Left renal pelvis (tissue), 4 donors: ENCODE measurements around the gene ENTPD2. TPM values are rescaled to one million over a fixed set of nuclear protein-coding genes. Genes with fewer than 3 reads are reported as not detected.
"Not testable (repeated sequence)": the region's sequence is repeated elsewhere in the genome, so short reads cannot be mapped to it uniquely, and the experiment has no call there.

Experiments used
- DNase-seq, 4 donors: peaks; one replicate each; pipeline ENCODE4 v3.0.0-alpha.2; 2013; ENCODE audit warnings: low read depth in 4 of 4, low spot score in 3 of 4
- polyA plus RNA-seq, 4 donors: library from polyadenylated mRNA; unstranded; fragments of 120-200 nt; gene quantifications; one replicate each; pipeline ENCODE4 v1.2.1, GENCODE V29; 2013; ENCODE audit not compliant: insufficient read length in 4 of 4

ENTPD2 gene
- polyA plus RNA-seq, 4 donors: 3.2 to 7.5 (median 5.8) TPM

GRCh38 chr9:137007108-137007815, 46.6 kb downstream of the ENTPD2 start:
- DNase-seq: no peak

- DNase-seq: no peak
Observed at GRCh38 chr9:137006116-137007003, 47.5 kb downstream of the ENTPD2 start.

DNA sequence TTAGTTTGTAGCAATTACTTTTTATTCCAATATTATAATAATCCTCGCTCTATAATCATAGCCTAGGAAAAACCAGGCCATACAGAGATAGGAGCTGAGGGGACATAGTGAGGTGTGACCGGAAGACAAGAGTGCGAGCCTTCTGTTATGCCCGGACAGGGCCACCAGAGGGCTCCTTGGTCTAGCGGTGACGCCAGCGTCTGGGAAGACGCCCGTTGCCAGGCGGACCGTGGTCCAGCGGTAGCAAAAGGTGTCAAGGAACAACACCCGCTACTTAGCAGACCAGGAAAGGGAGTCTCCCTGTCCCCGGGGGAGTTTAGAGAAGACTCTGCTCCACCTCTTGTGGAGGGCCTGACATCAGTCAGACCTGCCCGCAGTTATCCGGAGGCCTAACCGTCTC, 49.6 kb downstream of the ENTPD2 start:
- DNase-seq: not testable (repeated sequence)

GRCh38 chr9:137002646-137003041, 51.2 kb downstream of the ENTPD2 start:
- no peak for DNase-seq

GRCh38 chr9:137001857-137002645, 51.8 kb downstream of the ENTPD2 start:
- DNase-seq: no peak

DNA sequence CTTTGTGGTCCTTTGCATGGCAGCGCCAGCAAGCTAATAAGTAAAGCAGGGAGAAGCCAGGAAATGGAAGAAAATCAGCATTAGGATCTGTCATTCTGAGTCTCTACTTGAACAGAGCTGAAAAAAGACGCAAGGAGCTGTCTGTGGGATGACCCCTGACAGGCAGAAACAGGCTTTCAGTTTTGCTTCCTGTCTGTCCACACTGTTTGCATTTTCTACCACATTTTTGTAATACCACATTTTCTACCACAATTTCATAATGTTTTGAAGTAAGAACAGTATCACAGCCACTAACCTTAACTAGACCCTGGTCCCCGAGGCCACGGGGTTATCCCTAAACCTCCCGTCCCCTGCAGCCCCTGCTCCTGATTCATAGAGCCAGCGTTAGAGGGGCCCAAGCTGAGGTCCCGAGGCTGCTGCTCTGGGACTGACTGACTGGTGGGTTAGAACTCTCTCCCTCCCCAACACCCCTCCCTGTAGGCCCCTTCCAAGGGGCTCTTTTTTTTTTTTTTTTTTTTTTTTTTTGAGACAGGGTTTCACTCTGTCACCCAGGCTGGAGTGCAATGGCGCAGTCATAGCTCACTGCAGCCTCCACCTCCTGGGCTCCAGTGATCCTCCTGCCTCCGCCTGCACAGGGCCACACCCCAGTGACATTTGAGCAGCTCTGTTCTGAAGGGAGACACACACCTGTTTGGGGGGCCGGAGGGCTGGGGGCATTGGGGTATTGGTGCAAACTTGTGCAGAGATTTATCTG, 53.5 kb downstream of the ENTPD2 start:
- no peak for DNase-seq

Other genes with a start within 250 kb of the ENTPD2 start
- gene RABL6, start 246.1 kb downstream of the ENTPD2 start, polyA plus RNA-seq: 10 to 100 TPM; 39.9 to 78.9 (median 60.1) TPM
- gene AJM1, start 211.6 kb downstream of the ENTPD2 start, polyA plus RNA-seq: 1 to 10 TPM in 2 of 4 donors, under 1 TPM in 2; 0.46 to 1.7 (median 0.97) TPM
- 100 to 1,000 TPM in 1 of 4 donors, 10 to 100 TPM in 3; 71.8 to 120 (median 83.5) TPM for gene PHPT1, start 204.7 kb downstream of the ENTPD2 start, polyA plus RNA-seq
- gene MAMDC4, start 201.7 kb downstream of the ENTPD2 start, polyA plus RNA-seq: 10 to 100 TPM in 1 of 4 donors, 1 to 10 TPM in 3; 4.7 to 11.6 (median 6.3) TPM
- gene EDF1, start 187.8 kb downstream of the ENTPD2 start, polyA plus RNA-seq: 100 to 1,000 TPM; 266 to 396 (median 335) TPM
- 10 to 100 TPM in 3 of 4 donors, 1 to 10 TPM in 1; 6.4 to 16.3 (median 13.3) TPM for gene TRAF2, start 167.5 kb downstream of the ENTPD2 start, polyA plus RNA-seq
- gene FBXW5, start 109.3 kb downstream of the ENTPD2 start, polyA plus RNA-seq: 10 to 100 TPM; 34.7 to 67.2 (median 37.2) TPM
- gene C8G, start 108.8 kb downstream of the ENTPD2 start, polyA plus RNA-seq: 1 to 10 TPM in 1 of 4 donors, under 1 TPM in 3; 0.26 to 1.1 (median 0.52) TPM
- gene LCN12, start 101.8 kb downstream of the ENTPD2 start, polyA plus RNA-seq: 10 to 100 TPM in 3 of 4 donors, 1 to 10 TPM in 1; 1.4 to 54.6 (median 23.8) TPM
- 10 to 100 TPM in 3 of 4 donors, 1 to 10 TPM in 1; 3.8 to 66.7 (median 27.7) TPM for gene PTGDS, start 76.6 kb downstream of the ENTPD2 start, polyA plus RNA-seq
- under 1 TPM in 3 of 4 donors, not detected in 1; 0.11 to 0.45 (median 0.13) TPM for gene LCNL1, start 71.1 kb downstream of the ENTPD2 start, polyA plus RNA-seq
- gene PAXX, start 61.6 kb downstream of the ENTPD2 start, polyA plus RNA-seq: 10 to 100 TPM; 22.4 to 46.5 (median 28.3) TPM
- gene CLIC3, start 57.5 kb downstream of the ENTPD2 start, polyA plus RNA-seq: 1 to 10 TPM in 1 of 4 donors, under 1 TPM in 3; 0.34 to 1.4 (median 0.57) TPM
- gene ABCA2, start 25.8 kb downstream of the ENTPD2 start, polyA plus RNA-seq: 10 to 100 TPM; 18.7 to 52.8 (median 39.7) TPM
- not detected for gene FUT7, start 22.0 kb downstream of the ENTPD2 start, polyA plus RNA-seq
- gene NPDC1, start 7.9 kb downstream of the ENTPD2 start, polyA plus RNA-seq: 10 to 100 TPM; 20.4 to 48.7 (median 36.8) TPM
- 1 to 10 TPM; 4.5 to 8.3 (median 5.7) TPM for gene SAPCD2, start 16.5 kb upstream of the ENTPD2 start, polyA plus RNA-seq
- 1 to 10 TPM; 1.6 to 6.6 (median 4.9) TPM for gene UAP1L1, start 23.5 kb upstream of the ENTPD2 start, polyA plus RNA-seq
- gene MAN1B1, start 32.9 kb upstream of the ENTPD2 start, polyA plus RNA-seq: 10 to 100 TPM; 48.7 to 73.8 (median 52.6) TPM
- 10 to 100 TPM; 11.1 to 34.8 (median 17.9) TPM for gene DPP7, start 60.7 kb upstream of the ENTPD2 start, polyA plus RNA-seq
- under 1 TPM in 1 of 4 donors, not detected in 3; 0.20 TPM for gene GRIN1, start 85.1 kb upstream of the ENTPD2 start, polyA plus RNA-seq
- not detected for gene LRRC26, start 116.0 kb upstream of the ENTPD2 start, polyA plus RNA-seq
- gene TMEM210, start 118.0 kb upstream of the ENTPD2 start, polyA plus RNA-seq: not detected
- 10 to 100 TPM; 32.7 to 54.9 (median 41.4) TPM for gene ANAPC2, start 134.5 kb upstream of the ENTPD2 start, polyA plus RNA-seq
- 10 to 100 TPM; 35.6 to 63.6 (median 43.0) TPM for gene SSNA1, start 134.6 kb upstream of the ENTPD2 start, polyA plus RNA-seq
- 10 to 100 TPM in 3 of 4 donors, 1 to 10 TPM in 1; 8.3 to 19.6 (median 11.5) TPM for gene TPRN, start 146.7 kb upstream of the ENTPD2 start, polyA plus RNA-seq
- 10 to 100 TPM; 39.3 to 46.6 (median 44.9) TPM for gene TMEM203, start 151.6 kb upstream of the ENTPD2 start, polyA plus RNA-seq
- gene NDOR1, start 151.6 kb upstream of the ENTPD2 start, polyA plus RNA-seq: 10 to 100 TPM in 2 of 4 donors, 1 to 10 TPM in 2; 8.8 to 18.8 (median 9.6) TPM
- gene RNF208, start 168.2 kb upstream of the ENTPD2 start, polyA plus RNA-seq: 10 to 100 TPM in 1 of 4 donors, 1 to 10 TPM in 3; 3.2 to 15.3 (median 8.1) TPM
- 10 to 100 TPM in 2 of 4 donors, 1 to 10 TPM in 1, under 1 TPM in 1; 0.78 to 16.4 (median 7.9) TPM for gene CYSRT1, start 171.1 kb upstream of the ENTPD2 start, polyA plus RNA-seq
- gene RNF224, start 173.4 kb upstream of the ENTPD2 start, polyA plus RNA-seq: 10 to 100 TPM in 2 of 4 donors, 1 to 10 TPM in 1, under 1 TPM in 1; 0.41 to 15.5 (median 7.7) TPM
- gene SLC34A3, start 176.8 kb upstream of the ENTPD2 start, polyA plus RNA-seq: 10 to 100 TPM in 1 of 4 donors, 1 to 10 TPM in 2, under 1 TPM in 1; 0.37 to 13.7 (median 5.2) TPM
- 100 to 1,000 TPM; 149 to 396 (median 315) TPM for gene TUBB4B, start 187.2 kb upstream of the ENTPD2 start, polyA plus RNA-seq
- gene STPG3, start 197.2 kb upstream of the ENTPD2 start, polyA plus RNA-seq: 1 to 10 TPM in 3 of 4 donors, under 1 TPM in 1; 0.57 to 4.8 (median 1.7) TPM
- gene NELFB, start 201.3 kb upstream of the ENTPD2 start, polyA plus RNA-seq: 10 to 100 TPM; 44.5 to 56.7 (median 50.4) TPM
- 1 to 10 TPM; 3.0 to 5.8 (median 4.9) TPM for gene TOR4A, start 223.7 kb upstream of the ENTPD2 start, polyA plus RNA-seq
- gene NRARP, start 248.2 kb upstream of the ENTPD2 start, polyA plus RNA-seq: 1 to 10 TPM; 2.8 to 7.6 (median 6.7) TPM